Mucosa of descending colon (tissue), 3 donors: ENCODE results near the gene EPB41L4B. TPM values are rescaled to one million over a fixed set of nuclear protein-coding genes. Genes with fewer than 3 reads are reported as not detected.
"Not testable (repeated sequence)": the region's sequence is repeated elsewhere in the genome, so short reads cannot be mapped to it uniquely, and the experiment has no call there.

Source experiments
- ATAC-seq: fragments of 200-7000 bp; cut with Tn5 transposase; one replicate; pipeline ENCODE4 v1.9.1; 2020; ENCODE audit warnings: mild to moderate bottlenecking, moderate library complexity
- DNase-seq, 3 donors: peaks; one replicate each; pipeline ENCODE4 v3.0.0-alpha.2; 2020
- H3K36me3 ChIP-seq: fragments of 200-600 bp; one replicate; pipeline ENCODE4 v1.8.0; 2021; ENCODE audit warnings: low read depth, mild to moderate bottlenecking
- H3K4me1 ChIP-seq: fragments of 200-600 bp; one replicate; pipeline ENCODE4 v1.8.0; 2021; ENCODE audit warnings: low read depth, mild to moderate bottlenecking
- H3K4me3 ChIP-seq: fragments of 200-600 bp; one replicate; pipeline ENCODE4 v1.8.0; 2021; ENCODE audit warnings: mild to moderate bottlenecking
- H3K9me3 ChIP-seq: fragments of 200-600 bp; one replicate; pipeline ENCODE4 v1.8.0; 2021; ENCODE audit warnings: mild to moderate bottlenecking
- CTCF ChIP-seq: fragments of 200-600 bp; IDR thresholded peaks from one replicate; pipeline ENCODE4 v1.8.0; 2022; ENCODE audit warnings: antibody characterized with exemption, mild to moderate bottlenecking
- intact Hi-C, 2 donors: fragments of 100-400 bp; cut with DNase I in 1 of 2; cut with micrococcal nuclease in 1 of 2; formaldehyde crosslinking; loops; one replicate each; pipeline versions ENCODE4 v1.11.0 to v1.11.1; 2022; cut with DNase I, micrococcal nuclease
- long read RNA-seq, 2 donors: library from polyadenylated mRNA; unstranded; transcript quantifications; one replicate each; pipeline ENCODE4 v2.0.0, GENCODE V29; 2019 to 2021
- total RNA-seq, 3 donors: library from RNA; stranded (reverse); fragmentation: NEBNext Ultra II Directional in 2 of 3; extraction: Animal tissue kit (Norgen Biotek cat#: 25700) in 2 of 3; gene quantifications; one replicate each; pipeline versions ENCODE4 v1.2.1 to v1.2.4, GENCODE V29; 2021 to 2023
- donor health status: DM: no; HTN: no; CAD: no; lungs with moderate emphysema.
- donor health status: DM: no; HTN: no; CAD: no.
- donor health status: DM: no; HTN: yes; CAD: no.

EPB41L4B gene
- total RNA-seq = 100 to 1,000 TPM in 2 of 3 donors, 10 to 100 TPM in 1; 56.3 to 163 (median 122) TPM
- long read RNA-seq, donor 1, full-length matches to known transcripts = 225 of 265 reads
- long read RNA-seq, donor 1, partial matches to known transcripts = 11 of 265 reads
- long read RNA-seq, donor 1, other reads (novel, unspliced or antisense) = 29 of 265 reads
- long read RNA-seq, donor 2, full-length matches to known transcripts = 4 of 13 reads
- long read RNA-seq, donor 2, partial matches to known transcripts = 3 of 13 reads
- long read RNA-seq, donor 2, other reads (novel, unspliced or antisense) = 6 of 13 reads

GRCh38 chr9:109320742-109321448, at the start of gene EPB41L4B:
Gene EPB41L4B (minus strand): TSS chr9:109321059. CDS start chr9:109320446, 613 bp downstream.
- H3K9me3 ChIP-seq = no peaks in the 10 kb centered on the region
- H3K4me3 ChIP-seq = peak within 1 kb of the TSS; percentile 56
- peak; percentile 87 for TF ChIP-seq CTCF
- H3K4me1 ChIP-seq = peaks cover 17% of the 10 kb centered on the region
- intact Hi-C loops = no loop called here
- H3K36me3 ChIP-seq = no peaks in the 10 kb centered on the region
- ATAC-seq (peak; percentile 75), DNase-seq (peak; percentile 92 to 98 (median 97))

GRCh38 chr9:109369285-109369684, 48.4 kb upstream of the EPB41L4B start:
- Histone ChIP-seq H3K9me3 (no peaks in the 10 kb centered on the region), H3K4me3 (no peak overlapping the region), H3K4me1 (no peaks in the 10 kb centered on the region), H3K36me3 (no peaks in the 10 kb centered on the region)
- ATAC-seq (no peak), DNase-seq (no peak)
- no peak for TF ChIP-seq CTCF
- intact Hi-C loops = no loop called here

- no peak overlapping the region for H3K4me3 ChIP-seq
- DNase-seq = no peak
- H3K9me3 ChIP-seq = no peaks in the 10 kb centered on the region
- H3K4me1 ChIP-seq = no peaks in the 10 kb centered on the region
- intact Hi-C loops = no loop called here
- ATAC-seq = no peak
- TF ChIP-seq CTCF = no peak
- no peaks in the 10 kb centered on the region for H3K36me3 ChIP-seq
Measured at GRCh38 chr9:109360771-109361170, 39.9 kb upstream of the EPB41L4B start.

GRCh38 chr9:109358968-109359603, 38.2 kb upstream of the EPB41L4B start:
- H3K36me3 ChIP-seq = not testable (repeated sequence)
- DNase-seq = peak in 1 of 3 donors; percentile 27

GRCh38 chr9:109355564-109356297, 34.9 kb upstream of the EPB41L4B start:
- TF ChIP-seq CTCF = no peak
- DNase-seq (no peak), ATAC-seq (no peak)
- H3K36me3 ChIP-seq = no peaks in the 10 kb centered on the region
- H3K4me3 ChIP-seq = no peak overlapping the region
- H3K9me3 ChIP-seq = no peaks in the 10 kb centered on the region
- intact Hi-C loops = no loop called here
- H3K4me1 ChIP-seq = no peaks in the 10 kb centered on the region

More at GRCh38 chr9:109358968-109359603, 38.2 kb upstream of the EPB41L4B start:
- peak; percentile 89 for ATAC-seq
- H3K9me3 ChIP-seq, H3K4me3 ChIP-seq, H3K4me1 ChIP-seq, intact Hi-C loops: not testable (repeated sequence)
